Activated CD4-positive, alpha-beta T cell treated with anti-CD3 and anti-CD28 coated beads, Interleukin-2, amount 50 U/mL, for 48 hours (primary cell): ENCODE measurements around the gene ANKS6.

Source experiments
- DNase-seq, 2 experiments: peaks; one replicate each; pipeline ENCODE4 v3.0.0-alpha.2; 2020

ANKS6 gene

GRCh38 chr9:98811051-98811650 is 14.8 kb upstream of the ANKS6 start:
- no peak for DNase-seq

DNA sequence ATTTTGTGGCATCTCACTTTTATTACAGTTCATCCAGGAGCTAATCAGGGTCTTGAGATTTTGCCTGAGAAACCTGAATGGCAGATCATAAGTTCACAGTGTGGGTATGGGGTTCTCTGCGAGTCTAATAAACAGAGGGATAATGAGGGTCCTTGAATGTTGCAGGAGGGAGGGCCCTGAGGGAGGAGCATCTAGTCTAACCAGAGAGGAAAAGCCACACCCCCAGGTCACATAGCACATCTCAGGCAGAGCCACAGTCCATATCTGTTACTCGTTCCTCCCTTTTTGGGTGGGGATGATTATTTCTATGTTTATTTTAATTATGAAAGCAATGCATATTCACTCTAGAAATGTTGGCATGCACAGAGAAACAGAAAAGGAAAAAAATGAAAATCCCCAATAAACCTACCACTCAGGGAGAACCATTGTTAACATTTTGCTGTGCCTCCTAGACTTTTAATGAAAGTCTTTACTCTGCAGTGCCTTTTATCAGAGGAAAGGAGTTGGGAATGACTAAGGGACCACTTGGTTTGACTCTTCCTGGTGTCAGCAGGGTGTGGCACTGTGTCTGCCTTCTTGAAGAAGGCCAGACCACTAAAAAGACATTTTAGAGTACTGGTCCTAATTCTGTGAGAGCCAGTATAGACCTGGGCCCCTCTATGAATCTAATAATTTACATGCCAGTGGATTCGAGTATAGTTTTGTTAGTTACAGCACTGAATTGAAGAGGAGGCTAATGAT is 13.9 kb upstream of the ANKS6 start:
- DNase-seq: no peak

DNA sequence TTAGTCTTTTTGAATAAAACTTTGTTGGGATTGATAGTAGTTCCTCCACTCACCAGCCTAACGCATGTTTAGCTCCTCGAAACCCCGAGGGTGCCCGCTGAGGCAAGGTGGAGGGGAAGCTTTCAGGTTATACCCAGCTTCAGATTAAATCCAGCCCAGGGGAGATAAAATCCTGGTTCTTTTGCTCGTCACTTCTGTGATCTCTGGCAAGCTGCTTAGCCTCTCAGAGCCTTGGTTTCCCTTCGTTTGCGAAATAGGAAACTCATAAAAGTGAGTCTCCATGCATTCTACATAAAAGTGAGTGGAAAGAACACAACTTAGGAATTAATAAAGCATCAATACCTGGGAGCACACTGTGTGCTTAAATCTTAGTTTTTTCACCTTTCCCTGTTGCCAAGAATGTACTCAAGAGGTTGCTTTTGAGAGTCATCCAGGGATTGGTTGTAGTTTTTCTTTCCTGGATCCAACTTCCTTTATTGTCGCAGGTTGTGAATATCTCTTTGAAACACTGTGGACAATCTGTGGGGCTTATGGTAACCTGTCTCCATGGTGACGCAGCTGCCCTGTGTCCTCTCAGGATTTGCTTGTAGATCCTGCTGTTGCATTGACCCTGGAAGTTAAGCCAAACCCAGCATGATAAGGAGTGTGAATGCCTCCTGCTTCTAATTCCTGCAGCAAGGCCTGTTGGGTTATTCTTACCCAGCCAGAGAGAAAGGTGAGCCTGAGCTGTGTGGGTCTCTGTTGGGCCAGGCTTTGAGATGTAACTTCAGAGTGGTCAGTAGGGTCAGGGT is 13.2 kb upstream of the ANKS6 start:
- DNase-seq: no peak

- DNase-seq: no peak
These were observed 12.5 kb upstream of the ANKS6 start for GRCh38 chr9:98808875-98809274.

DNA sequence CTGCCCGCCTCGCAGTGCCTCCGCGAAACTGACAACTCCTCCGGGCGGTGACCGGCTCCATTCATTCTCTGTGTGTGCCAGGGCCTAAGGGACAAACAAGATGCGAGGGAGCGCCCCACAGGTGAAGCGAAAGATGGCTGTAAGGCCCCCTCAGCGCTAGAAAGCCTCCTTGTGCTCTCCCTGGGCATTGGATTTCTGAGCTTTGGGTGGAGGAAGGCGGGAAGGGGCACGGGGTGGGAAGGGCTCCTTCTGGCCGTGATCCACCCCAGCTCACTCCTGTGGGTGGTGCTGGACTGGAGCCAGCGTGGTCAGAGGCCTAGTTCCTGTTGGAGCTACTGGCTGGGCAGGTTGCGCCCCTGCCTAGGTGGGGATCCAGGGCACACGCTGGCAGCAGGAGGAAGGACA is 12.1 kb upstream of the ANKS6 start:
- peak in 1 of 2 experiments; percentile 21 for DNase-seq

DNA sequence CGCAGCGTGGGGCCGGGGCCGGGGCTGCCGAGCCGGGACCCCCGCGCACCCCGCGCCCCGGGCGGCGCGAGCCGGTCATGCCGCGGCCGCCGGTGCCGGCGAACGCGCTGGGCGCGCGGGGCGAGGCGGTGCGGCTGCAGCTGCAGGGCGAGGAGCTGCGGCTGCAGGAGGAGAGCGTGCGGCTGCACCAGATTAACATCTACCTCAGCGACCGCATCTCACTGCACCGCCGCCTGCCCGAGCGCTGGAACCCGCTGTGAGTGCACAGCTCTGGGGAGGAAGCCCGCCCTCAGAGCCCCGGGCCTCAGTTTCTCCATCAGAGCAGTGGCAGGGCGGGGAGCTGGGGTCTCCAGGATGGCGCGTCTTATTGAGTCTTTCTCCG is 11.4 kb upstream of the ANKS6 start:
- peak; percentile 37 to 46 for DNase-seq

- peak; percentile 55 to 61 for DNase-seq
These were observed 10.9 kb upstream of the ANKS6 start, which contains the start of gene GALNT12 for GRCh38 chr9:98807070-98807813. GALNT12 (plus strand) TSS chr9:98807670; CDS start chr9:98807699, 29 bp downstream.

- no peak for DNase-seq
These were observed 10.2 kb upstream of the ANKS6 start for GRCh38 chr9:98806394-98807035.

GRCh38 chr9:98805506-98806272 is 9.3 kb upstream of the ANKS6 start:
- DNase-seq: no peak

- no peak for DNase-seq
These were observed 7.7 kb upstream of the ANKS6 start for GRCh38 chr9:98804083-98804482.

DNA sequence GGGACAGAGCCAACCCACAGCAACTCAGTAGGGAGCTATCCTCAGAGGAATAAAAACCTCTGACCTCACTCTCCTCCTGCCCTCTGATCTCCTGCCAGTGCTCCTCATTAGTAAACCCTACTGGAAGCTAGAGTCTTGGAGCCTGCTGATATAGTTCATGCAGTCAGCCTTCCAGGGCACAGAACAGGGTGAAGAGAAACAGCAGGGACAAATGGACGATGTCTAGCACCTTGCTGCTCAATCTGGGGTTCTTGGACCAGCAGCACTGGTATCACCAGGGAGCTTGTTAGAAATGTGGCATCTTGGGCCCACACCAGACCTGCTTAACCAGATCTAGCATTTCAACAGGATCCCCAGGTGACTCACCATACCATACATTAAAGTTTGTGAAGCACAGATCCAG is 5.6 kb upstream of the ANKS6 start:
- DNase-seq: no peak

GRCh38 chr9:98801561-98801960 is 5.2 kb upstream of the ANKS6 start:
- no peak for DNase-seq

DNA sequence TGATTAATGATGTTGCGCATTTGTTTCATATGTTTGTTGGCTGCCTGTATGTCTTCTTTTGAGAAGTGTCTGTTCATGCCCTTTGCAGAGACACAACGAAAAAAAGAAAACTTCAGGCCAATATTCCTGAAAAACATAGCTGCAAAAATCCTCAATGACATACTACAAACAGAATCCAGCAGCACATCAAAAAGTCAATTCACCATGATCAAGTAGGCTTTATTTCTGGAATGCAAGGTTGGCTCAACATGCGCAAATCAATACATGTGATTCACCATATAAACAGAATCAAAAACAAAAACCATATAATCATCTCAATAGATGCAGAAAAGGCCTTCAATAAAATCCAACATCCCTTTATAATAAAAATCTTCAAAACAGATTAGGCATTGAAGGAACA is 1.9 kb upstream of the ANKS6 start:
- DNase-seq: no peak

- no peak for DNase-seq
These were observed 1.1 kb upstream of the ANKS6 start for GRCh38 chr9:98797491-98797890.

GRCh38 chr9:98795970-98796363 is 388 bp downstream of the ANKS6 start:
- DNase-seq: peak; percentile 22 to 32

DNA sequence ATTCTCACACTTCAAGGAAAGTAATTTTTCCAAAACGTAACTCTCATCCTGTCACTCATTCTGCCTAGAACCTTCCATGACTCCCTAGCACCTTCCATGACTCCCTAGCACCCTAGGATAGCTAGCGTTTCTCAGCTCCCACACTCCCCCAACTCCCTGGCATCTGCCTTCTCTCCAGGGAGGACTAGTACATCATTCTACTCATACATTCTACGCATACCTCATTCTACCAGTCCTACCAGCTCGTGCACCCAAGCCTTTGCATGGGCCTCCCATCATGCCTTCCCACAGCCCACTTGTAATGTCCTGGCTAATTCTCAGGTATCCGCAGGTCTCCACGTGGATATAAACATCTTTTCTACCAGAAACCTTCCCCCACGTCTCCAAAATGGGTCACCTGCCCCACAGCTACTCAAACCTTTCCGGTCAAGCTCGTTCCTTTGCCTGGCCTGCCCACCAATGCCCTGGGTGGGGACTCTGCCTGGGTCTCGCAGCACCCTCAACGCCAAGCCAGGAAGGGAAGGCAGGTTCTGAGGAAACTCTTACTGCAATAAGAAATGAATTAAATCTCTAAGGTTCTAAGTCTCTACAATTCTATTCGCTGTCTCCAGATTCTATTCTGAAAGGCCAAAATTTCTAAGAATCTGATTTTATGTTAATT is 930 bp downstream of the ANKS6 start:
- no peak for DNase-seq

DNA sequence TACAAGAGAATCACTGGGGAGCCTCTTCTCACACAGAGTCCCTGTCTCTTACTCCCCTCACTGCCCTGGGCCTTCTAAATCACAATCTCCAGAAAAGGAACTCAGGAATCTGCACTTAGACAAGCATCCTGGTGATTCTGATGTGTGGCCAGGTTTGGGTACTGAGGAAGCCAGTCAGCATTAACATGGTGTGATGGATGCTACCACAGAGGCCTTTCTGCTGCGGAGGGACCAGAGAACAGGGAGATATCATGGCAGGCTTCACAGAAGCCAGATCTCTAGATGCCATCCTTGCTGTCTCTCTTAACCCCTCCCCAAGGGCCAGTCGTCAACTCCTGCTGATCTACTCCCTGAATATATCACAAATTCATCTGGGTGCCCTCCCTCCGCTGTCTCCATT is 1.6 kb downstream of the ANKS6 start:
- no peak for DNase-seq

- DNase-seq: no peak
These were observed 3.3 kb downstream of the ANKS6 start for GRCh38 chr9:98793031-98793430.

- no peak for DNase-seq
These were observed 4.5 kb downstream of the ANKS6 start for GRCh38 chr9:98791608-98792490.
